Right ventricle myocardium superior (tissue), 1 donor: ENCODE measurements around the gene SDR39U1. TPM values are rescaled to one million over a fixed set of nuclear protein-coding genes. Genes with fewer than 3 reads are reported as not detected.
"Not testable (repeated sequence)": the region's sequence is repeated elsewhere in the genome, so short reads cannot be mapped to it uniquely, and the experiment has no call there.

Source experiments
- ATAC-seq: fragments of 200-7000 bp; cut with Tn5 transposase; one replicate; pipeline ENCODE4 v1.9.1; 2020; ENCODE audit warnings: mild to moderate bottlenecking; ENCODE audit not compliant: poor library complexity
- DNase-seq: peaks from one replicate; pipeline ENCODE4 v3.0.0-alpha.2; 2020
- intact Hi-C: fragments of 100-400 bp; cut with DNase I; formaldehyde crosslinking; loops from one replicate; pipeline ENCODE4 v1.11.2; 2022
- long read RNA-seq: library from polyadenylated mRNA; unstranded; transcript quantifications from one replicate; pipeline ENCODE4 v2.0.0, GENCODE V29; 2021
- total RNA-seq: library from RNA; stranded (reverse); fragmentation: NEBNext Ultra II Directional; extraction: Animal tissue kit (Norgen Biotek cat#: 25700); gene quantifications from one replicate; pipeline ENCODE4 v1.2.1, GENCODE V29; 2021
- donor health status: DM: no; HTN: yes; CAD: no; lungs with severe emphysema.

The SDR39U1 gene, protein sequence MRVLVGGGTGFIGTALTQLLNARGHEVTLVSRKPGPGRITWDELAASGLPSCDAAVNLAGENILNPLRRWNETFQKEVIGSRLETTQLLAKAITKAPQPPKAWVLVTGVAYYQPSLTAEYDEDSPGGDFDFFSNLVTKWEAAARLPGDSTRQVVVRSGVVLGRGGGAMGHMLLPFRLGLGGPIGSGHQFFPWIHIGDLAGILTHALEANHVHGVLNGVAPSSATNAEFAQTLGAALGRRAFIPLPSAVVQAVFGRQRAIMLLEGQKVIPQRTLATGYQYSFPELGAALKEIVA
- total RNA-seq = 84.7 TPM
- long read RNA-seq, transcript SDR39U1-203 (5 exons, 1,507 nt) = minor isoform, 9 of 136 reads
- long read RNA-seq, transcript SDR39U1-205 (2 exons, 648 nt) = minor isoform, 5 of 136 reads
- long read RNA-seq, transcript SDR39U1-209 (4 exons, 1,203 nt) = minor isoform, 9 of 136 reads
- long read RNA-seq, transcript SDR39U1-201 (6 exons, 1,233 nt) = major isoform, 57 of 136 reads
- long read RNA-seq, partial matches to known transcripts = 9 of 136 reads
- long read RNA-seq, other reads (novel, unspliced or antisense) = 39 of 136 reads

DNA sequence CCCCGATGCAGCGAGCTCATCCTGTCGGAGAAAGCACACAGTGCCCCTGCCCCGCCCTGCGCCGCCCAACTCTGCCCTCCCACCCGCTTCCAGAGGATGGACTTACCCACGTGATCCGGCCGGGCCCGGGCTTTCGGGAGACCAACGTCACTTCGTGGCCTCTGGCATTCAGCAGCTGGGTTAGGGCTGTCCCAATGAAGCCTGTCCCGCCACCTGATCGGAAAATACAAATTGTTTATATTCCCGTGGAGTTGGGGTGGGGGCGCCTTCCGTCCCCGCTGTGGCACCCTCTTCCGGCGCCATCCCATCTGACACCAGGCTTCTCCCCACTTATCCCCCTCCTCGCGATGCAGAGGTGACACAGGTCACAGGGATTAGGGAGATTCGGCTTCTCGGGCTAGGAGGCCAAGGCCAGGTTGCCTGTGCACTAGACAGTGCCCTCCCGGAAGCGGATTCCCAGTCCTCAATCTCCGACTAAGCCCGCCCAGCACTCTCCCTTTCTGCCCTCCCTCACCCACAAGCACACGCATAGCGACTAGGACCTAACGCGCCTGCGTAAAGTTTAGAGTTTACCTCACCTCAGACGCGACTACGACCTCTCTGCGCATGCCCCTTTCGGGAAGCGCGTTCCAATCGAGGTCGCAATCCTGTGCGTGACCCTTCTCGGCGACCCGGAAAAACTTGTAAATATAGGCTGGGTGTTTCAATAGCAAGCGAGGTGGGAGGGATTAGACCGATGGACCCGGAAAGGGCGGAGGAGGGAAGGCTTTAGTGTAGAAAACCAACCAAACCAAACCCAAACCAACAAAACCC lies at the start of gene SDR39U1:
Gene SDR39U1 (minus strand): TSS at position 537 of the 813 bp plus-strand sequence. CDS start 7 bp downstream, at position 530.
- DNase-seq = peak; percentile 96
- peak; percentile 94 for ATAC-seq
- intact Hi-C loops = no loop called here

DNA sequence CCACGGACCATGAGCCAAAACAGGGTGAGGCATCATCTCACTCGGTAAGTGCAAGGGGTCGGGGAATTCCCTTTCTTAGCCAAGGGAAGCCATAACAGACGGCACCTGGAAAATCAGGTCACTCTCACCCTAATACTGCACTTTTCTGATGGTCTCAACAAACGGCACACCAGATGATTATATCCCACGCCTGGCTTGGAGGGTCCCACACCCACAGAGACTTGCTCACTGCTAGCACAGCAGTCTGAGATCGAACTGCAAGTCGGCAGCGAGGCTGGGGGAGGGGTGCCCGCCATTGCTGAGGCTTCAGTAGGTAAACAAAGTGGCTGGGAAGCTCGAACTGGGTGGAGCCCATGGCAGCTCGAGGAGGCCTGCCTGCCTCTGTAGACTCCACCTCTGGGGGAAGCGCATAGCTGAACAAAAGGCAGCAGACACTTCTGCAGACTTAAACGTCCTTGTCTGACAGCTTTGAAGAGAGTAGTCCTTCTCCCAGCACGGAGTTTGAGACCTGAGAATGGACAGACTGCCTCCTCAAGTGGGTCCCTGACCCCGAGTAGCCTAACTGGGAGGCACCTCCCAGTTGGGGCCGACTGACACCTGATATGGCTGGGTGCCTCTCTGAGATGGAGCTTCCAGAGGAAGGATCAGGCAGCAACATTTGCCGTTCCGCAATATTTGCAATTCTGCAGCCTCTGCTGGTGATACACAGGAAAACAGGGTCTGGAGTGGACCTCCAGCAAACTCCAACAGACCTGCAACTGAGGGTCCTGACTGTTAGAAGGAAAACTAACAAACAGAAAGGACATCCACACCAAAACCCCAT lies 49.2 kb upstream of the SDR39U1 start:
- ATAC-seq, DNase-seq, intact Hi-C loops: not testable (repeated sequence)

DNA sequence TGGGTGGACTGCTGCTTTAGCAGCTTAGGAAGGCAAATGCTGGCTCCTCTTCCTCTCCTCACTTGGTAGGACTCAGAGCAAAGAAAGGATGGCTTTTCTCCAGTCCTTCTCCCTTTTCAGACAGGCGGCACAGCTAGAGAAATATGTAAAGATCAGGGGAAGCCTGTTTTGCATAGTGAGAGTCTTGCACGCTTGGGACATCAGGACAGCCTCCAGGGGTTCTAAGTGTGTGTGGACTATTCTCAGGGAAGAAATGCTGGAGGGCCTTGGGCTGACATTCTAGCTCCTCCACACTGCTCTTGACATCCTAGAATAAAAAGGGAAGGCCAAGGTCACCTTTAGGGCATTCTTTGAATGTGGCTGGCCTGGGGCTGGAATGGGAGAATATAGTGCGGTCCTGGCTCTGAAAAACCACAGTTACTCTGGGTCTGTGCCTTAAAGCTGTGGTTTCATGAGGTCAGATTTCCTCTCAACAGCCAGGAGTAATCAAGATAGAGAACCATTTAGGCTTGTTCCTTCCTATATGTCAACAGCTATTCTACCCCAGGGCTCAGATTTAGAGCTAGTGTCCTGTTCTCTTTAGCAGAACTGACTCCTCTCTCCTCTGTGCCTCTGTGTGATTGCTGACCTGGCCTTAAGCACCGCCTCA lies 41.2 kb upstream of the SDR39U1 start:
- DNase-seq (no peak), ATAC-seq (no peak)
- intact Hi-C loops = no loop called here

DNA sequence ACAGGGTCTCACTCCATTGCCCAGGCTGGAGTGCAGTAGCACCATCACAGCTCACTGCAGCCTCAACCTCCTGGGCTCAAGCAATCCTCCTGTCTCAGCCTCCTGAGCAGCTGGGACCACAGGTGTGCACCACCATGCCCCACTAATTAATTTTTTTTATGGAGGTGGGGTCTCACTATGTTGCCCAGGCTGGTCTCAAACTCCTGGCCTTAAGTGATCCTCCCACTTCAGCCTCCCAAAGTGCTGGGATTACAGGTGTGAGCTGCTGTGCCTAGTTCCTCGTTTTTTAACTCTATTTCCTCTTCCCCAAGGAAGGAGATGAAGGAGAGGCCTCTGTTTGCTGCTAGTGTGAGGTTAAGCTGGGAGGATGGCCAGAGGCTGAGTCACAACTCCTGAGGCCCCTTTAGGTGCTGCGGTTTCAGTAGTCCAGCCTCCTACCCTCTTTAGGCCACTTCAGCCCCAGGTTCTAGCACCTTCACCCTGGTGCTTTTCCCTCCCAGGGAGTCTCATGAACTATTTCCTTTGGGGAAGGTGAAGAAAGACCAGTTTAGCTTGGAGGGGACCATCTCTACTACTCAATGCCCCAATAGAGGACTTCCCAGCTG lies 40.2 kb upstream of the SDR39U1 start:
- DNase-seq, ATAC-seq, intact Hi-C loops: not testable (repeated sequence)

DNA sequence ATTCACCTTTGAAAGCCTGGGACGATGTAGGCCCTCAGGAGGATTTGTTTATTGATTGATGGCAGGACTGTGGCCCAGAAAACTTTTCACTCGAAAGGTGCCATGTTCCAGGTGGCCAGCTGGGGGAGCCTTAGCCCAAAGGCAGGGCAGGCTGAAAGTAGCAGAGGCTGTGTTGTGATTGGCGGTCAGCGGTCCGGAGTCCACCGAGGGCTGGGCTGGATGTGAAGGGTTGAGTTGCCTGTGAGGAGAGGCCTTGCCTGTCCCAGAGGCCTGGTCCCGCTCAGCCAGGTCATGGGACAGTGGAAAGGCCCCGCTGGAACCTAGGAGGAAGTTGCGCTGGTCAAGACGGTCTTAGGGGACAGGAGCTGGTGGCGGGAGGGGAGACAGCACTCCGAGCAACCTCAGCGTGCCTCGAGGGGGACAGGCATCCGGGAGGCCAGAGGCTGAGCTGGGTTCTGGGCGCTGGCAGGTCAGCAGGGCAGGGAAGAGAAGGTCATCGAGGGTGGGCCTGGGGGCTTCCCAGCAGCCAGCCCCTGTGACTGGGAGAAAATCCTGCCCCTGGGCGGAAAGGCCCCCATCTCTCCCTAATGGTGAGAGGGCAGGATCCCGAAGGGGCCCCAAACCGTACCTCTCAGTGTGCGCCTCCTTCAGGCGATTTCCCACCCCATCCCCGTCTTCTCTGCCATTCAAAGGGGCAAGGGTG lies 39.2 kb upstream of the SDR39U1 start:
- DNase-seq (peak; percentile 59), ATAC-seq (peak; percentile 59)
- intact Hi-C loops = no loop called here

DNA sequence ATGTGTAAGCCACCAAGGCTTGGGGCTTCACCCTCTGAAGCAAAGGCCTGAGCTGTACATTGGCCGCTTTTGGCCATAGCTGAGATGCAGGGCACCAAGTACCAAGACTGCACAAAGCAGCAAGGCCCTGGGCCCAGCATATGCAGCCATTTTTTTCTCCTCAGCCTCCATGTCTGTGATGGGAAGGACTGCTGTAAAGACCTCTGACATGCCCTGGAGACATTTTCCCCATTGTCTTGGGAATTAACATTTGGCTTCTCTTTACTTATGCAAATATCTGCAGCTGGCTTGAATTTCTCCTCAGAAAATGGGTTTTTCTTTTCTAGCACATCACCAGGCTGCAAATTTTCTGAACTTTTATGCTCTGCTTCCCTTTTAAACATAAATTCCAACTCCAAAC lies 37.4 kb upstream of the SDR39U1 start:
- ATAC-seq, DNase-seq, intact Hi-C loops: not testable (repeated sequence)

DNA sequence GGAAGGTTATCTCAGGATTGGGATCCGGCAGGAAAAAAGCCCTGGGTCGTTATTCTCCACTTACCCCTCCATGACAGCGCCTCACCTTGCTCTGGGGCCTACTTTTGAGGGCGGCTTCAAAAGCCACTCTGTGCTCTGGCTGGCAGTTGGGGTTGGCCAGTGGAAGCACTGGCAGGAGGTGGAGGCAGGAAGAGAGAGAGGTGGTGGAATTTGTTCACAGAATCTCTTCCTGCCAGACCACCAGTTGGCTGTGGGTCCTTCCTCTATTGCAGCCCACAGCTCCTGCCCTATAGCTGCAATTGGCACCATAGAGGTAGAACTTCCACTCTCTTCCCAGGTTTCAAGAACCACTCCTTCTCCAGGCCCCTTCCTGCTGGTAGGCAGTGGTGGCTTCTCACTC lies 32.7 kb upstream of the SDR39U1 start:
- intact Hi-C loops = no loop called here
- DNase-seq (no peak), ATAC-seq (no peak)

DNA sequence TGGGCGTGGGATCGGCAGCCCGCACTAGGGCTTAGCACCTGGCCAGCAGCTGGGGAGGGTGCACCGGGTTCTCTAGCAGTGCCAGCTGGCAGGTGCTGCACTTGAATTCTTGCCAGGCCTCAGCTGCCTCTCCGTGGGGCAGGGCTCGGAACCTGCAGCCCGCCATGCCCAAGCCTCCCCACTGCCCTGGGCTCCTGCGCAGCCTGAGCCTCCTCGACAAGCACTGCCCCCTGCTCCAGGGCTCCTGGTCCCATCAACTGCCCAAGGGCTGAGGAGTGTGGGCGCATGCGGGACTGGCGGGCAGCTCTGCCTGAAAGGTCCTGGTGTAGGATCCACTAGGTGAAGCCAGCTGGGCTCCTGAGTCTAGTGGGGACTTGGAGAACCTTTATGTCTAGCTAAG lies 30.6 kb upstream of the SDR39U1 start:
- intact Hi-C loops = no loop called here
- DNase-seq (no peak), ATAC-seq (no peak)

DNA sequence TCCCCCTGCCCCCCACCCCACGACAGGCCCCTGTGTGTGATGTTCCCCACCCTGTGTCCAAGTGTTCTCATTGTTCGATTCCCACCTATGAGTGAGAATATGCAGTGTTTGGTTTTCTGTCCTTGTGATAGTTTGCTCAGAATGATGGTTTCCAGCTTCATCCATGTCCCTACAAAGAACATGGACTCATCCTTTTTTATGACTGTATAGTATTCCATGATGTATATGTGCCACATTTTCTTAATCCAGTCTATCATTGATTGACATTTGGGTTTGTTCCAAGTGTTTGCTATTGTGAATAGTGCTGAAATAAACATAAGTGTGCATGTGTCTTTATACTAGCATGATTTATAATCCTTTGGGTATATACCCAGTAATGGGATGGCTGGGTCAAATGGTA lies 27.9 kb upstream of the SDR39U1 start:
- ATAC-seq, DNase-seq, intact Hi-C loops: not testable (repeated sequence)

DNA sequence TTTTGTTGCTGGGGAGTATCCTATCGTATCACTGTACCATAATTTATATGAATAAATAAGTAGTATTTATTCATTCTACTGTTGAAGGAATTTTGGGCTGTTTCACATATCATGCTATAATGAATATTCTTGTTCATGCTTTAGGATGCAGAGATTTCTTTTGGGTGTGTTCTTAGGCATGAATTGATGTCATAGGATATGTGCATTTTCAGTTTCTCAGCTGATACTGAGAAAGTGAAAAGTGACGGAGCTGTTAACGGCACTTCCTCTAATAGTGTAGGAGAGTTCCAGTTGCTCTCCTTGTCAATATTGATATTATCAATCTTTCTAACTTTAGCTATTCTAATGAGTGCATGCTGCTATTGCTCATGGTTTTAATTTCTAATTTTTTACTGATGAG lies 23.2 kb upstream of the SDR39U1 start:
- ATAC-seq (no peak), DNase-seq (no peak)
- intact Hi-C loops = no loop called here

DNA sequence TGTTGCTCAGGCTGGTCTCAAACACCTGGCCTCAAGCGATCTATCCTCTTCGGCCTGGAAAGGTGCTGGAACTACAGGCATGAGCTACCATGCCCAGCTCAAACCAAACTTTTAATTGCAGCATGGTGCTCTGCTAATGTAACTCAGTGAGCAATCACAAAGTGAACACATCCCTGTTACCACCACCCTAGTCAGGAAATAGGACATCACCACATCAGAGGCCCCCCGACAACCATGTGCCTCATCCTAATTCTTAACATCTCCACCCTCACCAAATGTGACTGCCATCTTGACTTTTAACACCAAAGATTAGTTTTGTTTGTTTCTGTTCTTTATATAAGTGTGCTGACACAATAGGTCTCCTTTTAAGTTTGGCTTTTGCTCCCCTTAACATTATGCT lies 22.8 kb upstream of the SDR39U1 start:
- DNase-seq = no peak
- ATAC-seq = no peak
- intact Hi-C loops = no loop called here

DNA sequence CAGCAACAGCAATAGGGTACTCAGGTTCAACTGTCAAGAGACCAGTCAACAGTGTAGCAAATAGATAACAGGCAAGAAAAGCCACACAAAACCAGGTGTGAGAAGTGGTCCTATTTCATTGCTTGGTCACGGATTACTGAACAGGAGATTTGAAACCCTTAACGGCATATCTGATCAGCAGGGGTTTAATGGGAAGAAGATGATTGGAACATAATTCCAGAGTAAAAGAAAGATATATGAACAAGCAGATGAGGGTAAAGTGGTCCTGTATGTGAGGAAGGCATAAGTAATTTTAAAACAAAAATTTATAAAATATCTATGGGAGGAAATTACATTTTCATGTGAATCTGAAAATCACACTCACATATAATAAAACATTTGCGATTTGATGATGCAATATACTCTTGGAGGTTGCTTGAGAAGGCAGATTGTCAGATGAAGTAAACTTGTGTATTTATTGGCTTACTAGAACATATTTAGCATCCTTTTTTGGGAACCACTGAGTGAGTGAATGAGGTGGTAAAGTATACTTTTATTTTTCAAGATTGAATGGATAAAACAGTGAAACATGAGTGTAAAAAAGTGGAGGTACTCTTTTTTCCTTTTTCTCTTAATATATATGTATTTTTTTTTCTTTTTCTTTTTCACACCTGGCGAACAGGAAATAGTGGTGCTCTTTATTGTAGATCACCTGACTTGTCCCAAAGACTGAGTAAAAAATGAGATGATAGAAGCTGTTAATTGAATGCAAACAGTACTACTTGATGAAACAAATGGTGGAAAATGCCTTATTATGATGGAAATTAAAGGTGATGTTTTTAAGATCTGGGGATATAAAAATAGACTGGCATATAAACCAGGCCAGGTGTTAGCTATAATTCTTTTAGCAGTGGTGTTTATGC lies 21.6 kb upstream of the SDR39U1 start:
- intact Hi-C loops = no loop called here
- no peak for DNase-seq
- ATAC-seq = no peak

DNA sequence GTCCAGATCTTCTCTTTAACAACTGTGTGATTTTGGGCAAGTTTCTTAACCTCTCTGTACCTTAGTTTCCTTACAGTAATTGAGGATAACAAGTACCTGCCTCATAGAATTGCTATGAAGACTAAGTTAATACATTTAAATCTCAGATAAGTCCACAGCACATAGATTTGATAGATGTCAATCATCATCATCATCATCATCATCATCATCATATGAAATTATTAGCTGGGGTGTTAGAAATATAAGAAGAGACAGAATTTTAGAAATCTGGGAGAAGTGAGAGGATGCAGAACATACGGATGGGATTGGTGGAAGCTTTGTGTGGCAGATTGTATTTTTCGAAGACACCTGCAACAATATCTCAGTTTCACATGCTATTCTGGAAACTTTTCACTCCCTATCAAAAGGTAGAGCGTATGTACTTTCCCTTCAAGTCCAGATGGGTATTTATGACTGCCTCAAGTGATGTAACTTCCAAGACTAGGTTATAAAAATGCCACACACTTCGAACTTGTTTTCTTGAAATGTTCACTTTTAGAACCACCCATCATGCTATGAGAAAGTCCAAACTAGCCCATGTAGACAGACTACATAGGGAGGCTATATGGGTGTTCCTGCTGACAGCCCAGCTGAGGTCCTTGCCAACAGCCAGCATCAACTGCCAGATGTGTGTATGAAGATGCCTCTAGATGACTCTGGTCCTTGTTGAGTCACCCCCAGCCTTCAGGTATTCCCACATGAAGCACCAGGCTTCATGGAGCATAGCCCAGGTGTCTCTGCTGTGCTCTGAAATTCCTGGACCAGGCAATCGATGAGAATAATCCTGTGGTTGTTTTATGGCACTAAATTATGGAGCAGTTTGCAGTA lies 20.7 kb upstream of the SDR39U1 start:
- ATAC-seq (no peak), DNase-seq (no peak)
- intact Hi-C loops = no loop called here

DNA sequence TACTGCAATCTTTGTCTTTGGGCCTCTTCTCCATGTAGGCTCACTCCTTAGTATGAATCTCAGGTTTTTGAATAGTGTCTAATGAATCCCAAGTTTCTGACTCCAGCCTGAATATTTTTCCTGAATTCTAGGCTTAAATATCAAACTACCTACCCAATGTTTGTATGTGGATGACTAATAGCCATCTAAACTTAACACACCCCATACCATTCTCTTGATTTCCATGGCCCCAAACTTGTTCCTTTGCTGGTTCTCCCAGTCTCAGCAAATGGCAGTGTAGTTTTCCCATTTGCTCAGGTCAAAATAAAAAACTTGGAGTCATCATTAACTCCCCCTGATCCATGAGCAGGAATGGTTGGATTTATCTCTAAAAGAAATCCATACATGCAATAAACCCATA lies 18.8 kb upstream of the SDR39U1 start:
- intact Hi-C loops = no loop called here
- ATAC-seq (no peak), DNase-seq (no peak)

DNA sequence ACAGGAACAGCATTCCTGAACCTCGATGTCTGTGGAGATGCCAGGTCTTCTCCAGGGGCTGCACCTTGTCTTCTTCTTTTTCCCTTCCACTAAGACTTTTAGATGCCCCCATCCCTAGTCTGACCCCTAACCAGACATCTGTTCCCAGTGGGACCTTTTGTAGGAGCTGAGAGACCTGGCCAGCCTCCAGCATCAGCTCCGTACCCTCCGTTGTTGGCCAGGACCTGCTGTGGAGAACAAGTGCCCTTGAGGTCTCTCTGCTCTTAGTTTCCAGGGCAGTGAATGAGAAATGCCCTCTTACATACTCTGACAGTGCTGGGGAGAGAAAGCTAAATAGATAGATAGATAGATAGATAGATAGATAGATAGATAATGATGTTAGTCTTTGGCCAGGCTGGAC lies 16.8 kb upstream of the SDR39U1 start:
- intact Hi-C loops = no loop called here
- no peak for DNase-seq
- no peak for ATAC-seq
